Fibroblast of skin of right quadriceps (primary cell): ENCODE data around the gene PIGX.
"Not testable (repeated sequence)": the region's sequence is repeated elsewhere in the genome, so short reads cannot be mapped to it uniquely, and the experiment has no call there.

Experiments used
- DNase-seq: peaks from one replicate; pipeline ENCODE4 v3.0.0-alpha.2; 2013

The PIGX gene

GRCh38 chr3:196706731-196707130, 5.4 kb upstream of the PIGX start:
- no peak for DNase-seq

DNA sequence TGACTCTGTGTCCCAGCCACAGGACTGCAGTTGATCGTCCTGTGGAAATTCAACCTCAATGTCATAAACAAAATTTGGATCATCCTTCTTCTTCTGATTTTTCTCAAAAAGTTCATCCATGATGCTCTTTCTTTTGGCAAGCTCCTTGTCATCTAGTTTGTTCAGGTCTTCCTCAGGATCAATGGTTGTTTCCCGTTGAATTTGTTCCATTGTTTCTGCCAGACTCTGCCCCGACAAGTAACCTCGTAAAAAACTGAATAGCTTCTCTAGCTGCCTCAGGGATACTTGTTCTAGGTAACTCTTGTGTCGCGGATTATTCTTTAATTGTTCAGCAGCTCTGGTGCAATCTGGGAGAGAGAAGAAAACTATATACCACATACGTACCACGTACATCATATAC, 4.6 kb upstream of the PIGX start:
- no peak for DNase-seq

- DNase-seq = no peak
Measured at GRCh38 chr3:196708467-196708866, 3.7 kb upstream of the PIGX start.

DNA sequence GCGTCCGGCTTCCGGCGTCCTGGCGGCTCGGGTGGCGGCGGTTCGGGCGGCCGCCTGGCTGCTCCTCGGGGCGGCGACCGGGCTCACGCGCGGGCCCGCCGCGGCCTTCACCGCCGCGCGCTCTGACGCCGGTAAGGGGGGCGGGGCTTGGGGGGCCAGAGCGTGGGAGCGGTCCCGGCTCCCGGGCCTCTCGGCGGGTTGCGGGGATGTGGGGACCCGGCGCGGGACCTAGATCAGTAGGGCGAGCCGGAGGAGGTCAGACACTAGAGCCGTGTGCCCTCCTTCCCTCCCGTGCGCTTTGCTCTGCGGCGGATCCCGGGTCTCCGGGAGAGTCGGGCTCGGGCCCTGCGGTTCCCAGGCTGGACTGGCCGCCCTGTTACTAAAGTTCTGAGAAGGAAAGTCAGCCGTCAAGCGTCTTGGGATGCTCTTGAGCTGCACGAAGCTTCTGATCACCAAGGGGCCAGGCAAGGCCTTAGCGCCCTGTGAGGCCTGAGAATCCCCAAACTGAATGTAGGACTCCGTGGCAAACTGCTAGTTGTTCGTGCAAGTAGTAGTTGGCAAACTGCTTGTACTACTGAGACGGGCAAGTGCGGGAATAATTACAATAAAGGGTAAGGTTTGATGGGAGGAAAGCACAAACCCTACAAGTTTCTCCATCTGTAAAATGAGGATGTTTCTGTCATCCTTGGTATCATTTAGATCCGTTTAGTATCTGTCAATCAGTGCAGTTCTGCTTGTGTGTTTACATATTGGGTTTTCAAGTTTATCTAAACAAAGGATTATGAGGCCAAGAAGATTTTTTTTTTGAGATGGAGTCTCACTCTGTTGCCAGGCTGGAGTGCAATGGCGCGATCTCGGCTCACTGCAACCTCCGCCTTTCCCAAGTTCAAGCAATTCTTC, 587 bp downstream of the PIGX start:
- DNase-seq = peak; percentile 44

DNA sequence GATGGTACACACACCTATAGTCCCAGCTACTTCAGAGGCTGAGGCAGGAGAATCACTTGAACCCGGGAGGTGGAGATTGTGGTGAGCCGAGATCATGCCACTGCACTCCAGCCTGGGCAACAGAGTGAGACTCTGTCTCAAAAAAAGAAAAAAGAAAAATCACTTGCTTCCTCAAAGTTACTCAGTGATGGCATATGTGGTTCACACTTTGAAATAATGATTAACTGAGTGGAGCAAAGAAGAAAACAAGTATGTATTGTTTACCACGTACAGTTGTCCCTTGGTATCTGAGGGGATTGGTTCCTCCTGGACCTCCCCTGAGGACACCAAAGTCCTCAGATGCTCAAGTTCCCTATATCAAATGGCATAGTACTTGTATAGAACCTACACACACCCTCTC, 5.0 kb downstream of the PIGX start:
- DNase-seq = not testable (repeated sequence)

DNA sequence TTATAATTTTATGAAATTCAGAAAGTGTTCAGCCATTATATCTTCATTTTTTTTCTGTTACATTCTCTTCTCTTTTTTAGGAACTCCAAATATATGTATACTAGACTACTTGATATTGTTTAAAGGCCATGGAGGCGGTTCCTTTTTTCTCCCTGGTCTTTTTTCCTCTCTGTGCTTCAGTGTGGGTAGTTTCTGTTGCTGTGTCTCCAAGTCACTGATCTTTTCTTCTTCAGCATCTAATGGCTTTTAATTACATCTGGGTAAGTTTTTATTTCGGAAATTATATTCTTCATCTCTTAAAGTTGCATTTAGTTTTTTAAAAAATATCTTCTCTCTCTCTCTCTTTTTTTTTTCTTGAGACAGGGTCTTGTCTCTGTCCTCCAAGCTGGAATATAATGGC, 8.9 kb downstream of the PIGX start:
- no peak for DNase-seq

GRCh38 chr3:196726788-196727675, 14.9 kb downstream of the PIGX start:
- DNase-seq = peak; percentile 11

GRCh38 chr3:196735751-196736150, 23.6 kb downstream of the PIGX start:
- DNase-seq = peak; percentile 62

DNA sequence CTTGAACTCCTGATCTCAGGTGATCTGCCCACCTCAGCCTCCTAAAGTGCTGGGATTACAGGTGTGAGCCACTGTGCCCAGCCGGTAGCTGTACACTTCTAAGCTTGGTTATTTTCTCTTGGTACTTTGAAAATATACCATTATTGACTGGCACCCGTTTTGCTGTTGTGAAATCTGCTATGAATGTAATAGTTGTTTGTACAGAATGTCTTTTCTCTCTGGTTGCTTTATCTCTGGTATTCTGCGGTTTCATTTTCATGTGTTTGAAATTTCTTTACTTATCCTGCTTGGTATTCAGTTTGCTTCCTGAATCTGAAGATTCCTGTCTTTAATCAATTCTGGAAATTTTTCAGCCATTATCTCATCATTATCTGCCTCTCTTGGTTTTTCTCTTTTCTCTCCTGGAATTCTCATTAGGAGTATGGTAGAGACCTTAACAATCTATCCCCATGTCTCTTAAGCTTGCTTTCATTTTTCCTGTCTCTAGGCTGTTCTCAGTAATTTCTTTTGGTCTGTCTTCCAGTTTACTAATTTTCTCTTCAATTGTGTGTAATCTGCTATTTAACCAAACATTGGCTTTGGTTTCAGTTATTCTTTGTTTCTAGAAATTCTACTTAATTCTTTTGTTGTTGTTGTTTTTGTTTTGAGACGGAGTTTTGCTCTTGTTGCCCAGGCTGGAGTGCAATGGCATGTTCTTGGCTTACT, 24.6 kb downstream of the PIGX start:
- DNase-seq = no peak

- DNase-seq = no peak
Measured at GRCh38 chr3:196737655-196738054, 25.5 kb downstream of the PIGX start.

DNA sequence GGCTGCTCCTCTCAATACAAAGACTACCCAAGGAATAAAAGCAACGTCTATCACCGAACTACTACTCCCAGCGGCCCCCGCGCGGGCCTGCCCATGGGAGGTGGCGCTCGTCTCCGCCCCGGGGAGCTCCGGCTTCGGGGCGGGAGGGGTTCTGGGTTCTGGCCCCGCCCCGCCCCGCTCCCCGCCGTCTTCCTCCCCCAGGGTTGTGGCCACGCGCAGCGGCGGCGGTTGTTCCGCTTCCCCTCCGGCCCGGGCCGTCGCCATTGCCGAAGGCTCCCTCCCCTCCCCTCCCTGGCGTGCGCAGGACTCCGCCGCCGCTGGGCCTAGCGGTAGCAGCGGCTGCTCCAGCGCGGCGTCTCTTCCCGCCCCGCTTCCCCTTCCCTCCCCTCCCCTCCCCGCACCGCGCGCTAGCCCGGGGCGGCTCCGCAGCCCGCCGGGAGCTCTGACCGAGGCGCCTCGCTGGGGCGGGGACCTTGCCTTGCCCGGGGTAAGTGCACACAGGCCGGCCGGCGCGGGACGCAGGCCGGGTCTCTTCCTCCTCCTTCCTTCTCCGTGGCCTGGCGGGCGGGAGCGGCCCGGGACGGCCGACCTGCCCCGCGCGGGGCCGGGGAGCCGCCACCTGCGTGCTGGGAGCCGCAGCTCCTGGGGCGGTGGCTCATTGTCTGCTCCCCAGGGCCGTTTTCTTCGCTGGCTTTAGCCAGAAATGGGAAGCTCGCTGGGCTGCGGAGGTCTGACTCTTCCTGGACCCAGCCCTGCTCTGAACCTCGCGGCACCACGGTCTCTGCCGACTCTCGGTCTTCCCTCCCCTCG, 27.7 kb downstream of the PIGX start, which contains the start of gene PAK2:
PAK2 (plus strand) TSS at position 187 of the 810 bp plus-strand sequence. CDS start 42,790 bp downstream, outside the sequence.
- peak; percentile 88 for DNase-seq

DNA sequence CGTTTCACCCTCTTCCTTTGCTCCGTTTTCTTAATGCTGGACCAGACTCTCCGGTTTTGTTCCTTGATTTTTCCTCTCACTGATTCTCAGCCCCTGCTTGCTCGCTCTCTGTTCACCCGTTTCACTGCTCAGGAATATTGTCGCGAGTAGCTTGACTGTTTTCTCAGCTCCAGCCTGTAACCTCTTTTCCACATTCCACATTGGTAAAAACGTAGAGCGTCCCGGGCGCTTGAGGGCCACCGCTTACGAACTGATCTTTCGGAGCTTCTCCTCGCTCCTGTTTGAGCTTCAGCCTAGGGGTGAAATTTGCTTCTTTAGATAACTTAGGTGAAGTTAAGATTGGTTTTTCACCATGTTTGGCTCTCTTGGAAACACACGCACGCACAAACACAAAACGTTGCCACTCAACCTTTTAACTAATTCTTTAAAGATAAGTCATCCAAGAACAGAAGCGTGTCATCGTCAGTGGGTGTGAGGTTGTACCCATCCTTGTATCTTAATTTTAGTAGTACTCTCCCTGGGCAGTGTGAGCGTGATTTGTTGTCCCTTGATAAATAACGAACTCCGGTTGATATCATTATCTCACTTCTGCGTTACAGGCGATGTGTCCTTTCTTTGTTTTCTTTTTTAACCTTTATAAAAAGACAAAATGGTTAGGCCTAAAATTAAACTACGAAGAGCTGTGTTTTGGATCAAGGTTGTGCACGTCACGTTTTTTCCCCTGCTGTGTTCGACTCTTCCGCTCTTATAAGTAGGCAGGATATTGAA, 28.5 kb downstream of the PIGX start:
- DNase-seq = peak; percentile 51

- DNase-seq = no peak
Measured at GRCh38 chr3:196741249-196741889, 29.2 kb downstream of the PIGX start.

DNA sequence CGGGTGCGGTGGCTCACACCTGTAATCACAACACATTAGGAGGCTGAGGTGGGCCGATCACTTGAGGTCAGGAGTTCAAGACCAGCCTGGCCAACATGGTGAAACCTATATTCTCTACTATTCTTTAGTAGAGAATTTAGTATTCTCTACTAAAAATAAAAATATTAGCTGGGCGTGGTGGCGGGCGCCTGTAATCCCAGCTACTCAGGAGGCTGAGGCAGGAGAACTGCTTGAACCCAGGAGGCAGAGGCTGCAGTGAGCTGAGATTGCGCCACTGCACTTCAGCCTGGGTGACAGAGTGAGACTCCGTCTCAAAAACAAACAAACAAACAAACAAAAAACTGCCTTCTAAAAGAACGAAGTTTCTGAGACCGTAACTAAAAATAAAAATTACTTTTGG, 31.4 kb downstream of the PIGX start:
- not testable (repeated sequence) for DNase-seq

GRCh38 chr3:196749125-196749524, 36.9 kb downstream of the PIGX start:
- DNase-seq = no peak

GRCh38 chr3:196753201-196753600, 41.0 kb downstream of the PIGX start:
- no peak for DNase-seq

- DNase-seq = no peak
Measured at GRCh38 chr3:196754091-196754981, 42.2 kb downstream of the PIGX start.

DNA sequence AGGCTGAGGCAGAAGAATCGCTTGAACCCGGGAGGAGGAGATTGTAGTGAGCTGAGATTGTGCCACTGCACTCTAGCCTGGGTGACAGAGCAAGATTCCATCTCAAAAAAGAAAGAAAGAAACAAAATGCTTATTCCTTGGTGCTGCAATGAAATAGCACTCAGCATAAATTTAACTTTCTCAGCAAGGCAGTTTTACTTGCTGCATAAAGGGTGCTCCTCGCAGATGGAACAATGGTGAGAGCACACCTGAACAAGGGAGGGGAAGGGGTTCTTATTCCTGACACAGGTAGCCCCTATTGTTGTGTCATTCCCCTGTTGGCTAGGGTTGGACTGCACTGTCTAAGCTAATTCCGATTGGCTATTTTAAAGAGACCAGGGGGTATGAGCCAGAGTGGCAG, 44.6 kb downstream of the PIGX start:
- DNase-seq = no peak

- no peak for DNase-seq
Measured at GRCh38 chr3:196757876-196758739, 45.9 kb downstream of the PIGX start.
